H1 (cell line): ENCODE measurements around the gene POU3F1. TPM values are rescaled to one million over a fixed set of nuclear protein-coding genes. Genes with fewer than 3 reads are reported as not detected.

Source experiments
- BCL11A ChIP-seq, 2 experiments: IDR thresholded peaks; one replicate each; pipeline ENCODE4 v1.6.1; 2011; ENCODE audit warnings: low read depth in 2 of 2, low read length in 2 of 2, mild to moderate bottlenecking in 2 of 2
- CTBP2 ChIP-seq: IDR thresholded peaks from 2 replicates; pipeline ENCODE4 v1.7.0; 2011; ENCODE audit warnings: borderline replicate concordance, mild to moderate bottlenecking, moderate library complexity, mixed read lengths, low read length; ENCODE audit not compliant: insufficient read depth, insufficient read length
- KDM4A ChIP-seq: IDR thresholded peaks from one replicate; pipeline ENCODE4 v1.7.1; 2012; ENCODE audit warnings: low read depth, mild to moderate bottlenecking, moderate library complexity, low read length, inconsistent platforms; ENCODE audit not compliant: severe bottlenecking
- PHF8 ChIP-seq: fragments of 200-600 bp; sonication (generic); conservative IDR thresholded peaks from 2 replicates; pipeline ENCODE4 v1.7.1; 2012; ENCODE audit warnings: low read depth, mild to moderate bottlenecking, inconsistent platforms, low read length, moderate library complexity
- polyA plus RNA-seq, 7 experiments: library from polyadenylated mRNA; depleted of rRNA in 3 of 7; stranded (reverse) in 5 of 7; unstranded in 2 of 7; fragments of >200 nt in 5 of 7; fragments of 200-250 nt in 2 of 7; gene quantifications; 1 replicate in 5 of 7; 2 replicates in 1 of 7; 4 replicates in 1 of 7; pipeline versions ENCODE4 v1.2.1 to v1.2.3, GENCODE V29; 2011 to 2013; ENCODE audit warnings: missing spikeins in 2 of 7, mixed read lengths in 2 of 7
- total RNA-seq: library from RNA; stranded (reverse); fragmentation: NEBNext Ultra II Directional; extraction: Animal tissue kit (Norgen Biotek cat#: 25700); gene quantifications from 2 replicates; pipeline ENCODE4 v1.2.1, GENCODE V29; 2021
- TF ChIP-seq, protein P1 (sequence below), 3 experiments: IDR thresholded peaks; 1 replicate in 2 of 3; 2 replicates in 1 of 3; pipeline versions ENCODE4 v1.5.1 to v1.6.1; 2011; ENCODE audit warnings: low read length in 3 of 3, mild to moderate bottlenecking in 3 of 3, inconsistent platforms in 2 of 3, low read depth in 1 of 3, moderate library complexity in 1 of 3; ENCODE audit not compliant: insufficient read depth in 1 of 3; ENCODE audit errors: control extremely low read depth in 1 of 3

POU3F1 gene
- total and polyA plus RNA-seq, 2 of the 8 experiments (the other 6 are each of a cell fraction or from before 2014, with no cell fraction given) = 4.2 to 10.8 TPM

DNA sequence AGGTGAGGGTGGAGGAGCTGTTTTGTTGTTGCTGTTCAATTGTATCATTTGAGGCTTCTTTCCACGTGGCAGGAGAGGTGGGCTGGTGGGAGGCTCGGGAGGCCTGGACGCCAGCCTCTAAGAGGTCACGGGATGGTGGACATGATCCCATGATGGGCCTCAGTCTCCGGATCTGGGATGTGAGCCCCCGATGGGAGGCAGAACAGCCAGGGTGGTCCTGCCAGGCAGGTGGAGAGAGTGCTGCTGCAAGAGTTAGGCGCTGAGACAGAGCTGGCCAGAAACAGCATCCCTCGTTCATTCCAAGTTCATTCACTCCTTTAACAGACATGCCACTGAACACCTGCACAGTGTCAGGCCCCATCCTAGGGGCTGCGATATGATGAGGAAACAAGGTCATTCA, 41.1 kb upstream of the POU3F1 start (continued):
- TF ChIP-seq PHF8 (no peak), CTBP2 (no peak), KDM4A (no peak), BCL11A (IDR thresholded peaks at IDR 0.05; ENCODE audit: low read depth in 2 of 2, low read length in 2 of 2) (no peak)
- TF ChIP-seq, protein P1, sequence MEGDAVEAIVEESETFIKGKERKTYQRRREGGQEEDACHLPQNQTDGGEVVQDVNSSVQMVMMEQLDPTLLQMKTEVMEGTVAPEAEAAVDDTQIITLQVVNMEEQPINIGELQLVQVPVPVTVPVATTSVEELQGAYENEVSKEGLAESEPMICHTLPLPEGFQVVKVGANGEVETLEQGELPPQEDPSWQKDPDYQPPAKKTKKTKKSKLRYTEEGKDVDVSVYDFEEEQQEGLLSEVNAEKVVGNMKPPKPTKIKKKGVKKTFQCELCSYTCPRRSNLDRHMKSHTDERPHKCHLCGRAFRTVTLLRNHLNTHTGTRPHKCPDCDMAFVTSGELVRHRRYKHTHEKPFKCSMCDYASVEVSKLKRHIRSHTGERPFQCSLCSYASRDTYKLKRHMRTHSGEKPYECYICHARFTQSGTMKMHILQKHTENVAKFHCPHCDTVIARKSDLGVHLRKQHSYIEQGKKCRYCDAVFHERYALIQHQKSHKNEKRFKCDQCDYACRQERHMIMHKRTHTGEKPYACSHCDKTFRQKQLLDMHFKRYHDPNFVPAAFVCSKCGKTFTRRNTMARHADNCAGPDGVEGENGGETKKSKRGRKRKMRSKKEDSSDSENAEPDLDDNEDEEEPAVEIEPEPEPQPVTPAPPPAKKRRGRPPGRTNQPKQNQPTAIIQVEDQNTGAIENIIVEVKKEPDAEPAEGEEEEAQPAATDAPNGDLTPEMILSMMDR (IDR thresholded peaks at IDR 0.05; ENCODE audit: control extremely low read depth in 1 of 3, insufficient read depth in 1 of 3, low read depth in 1 of 3, low read length in 3 of 3) = no peak
